ENCODE results near the gene MAGI1. TPM values are rescaled to one million over a fixed set of nuclear protein-coding genes. Genes with fewer than 3 reads are reported as not detected.

The MAGI1 gene
- total and polyA plus RNA-seq, 12 donors = 5.7 to 58.2 (median 37.7) TPM

- intact Hi-C loops (cut with DNase I) = no loop called here
- no peaks in the 10 kb centered on the region for H3K27me3 ChIP-seq
- ATAC-seq (no peak), DNase-seq (no peak)
- WGBS, 2 donors = 97 to 98% methylated on average over 1 of the region's 1 CpG
- no peak overlapping the region for H3K27ac ChIP-seq
- TF ChIP-seq CTCF (IDR thresholded peaks at IDR 0.05) = no peak
- H3K4me1 ChIP-seq = peaks cover 3 to 71% (median 34%) of the 10 kb centered on the region in 9 donors
- H3K4me3 ChIP-seq = no peak overlapping the region
- no peaks in the 10 kb centered on the region for H3K9me3 ChIP-seq
- no peaks in the 10 kb centered on the region for H3K36me3 ChIP-seq
Observed at GRCh38 chr3:65993134-65993900, 45.4 kb downstream of the MAGI1 start.

- H3K27me3 ChIP-seq = no peaks in the 10 kb centered on the region
- no peak overlapping the region for H3K27ac ChIP-seq
- 98 to 100% methylated on average over 1 of the region's 1 CpG for WGBS, 2 donors
- no peak for TF ChIP-seq CTCF (IDR thresholded peaks at IDR 0.05)
- ATAC-seq (no peak), DNase-seq (no peak)
- no peaks in the 10 kb centered on the region for H3K9me3 ChIP-seq
- no peaks in the 10 kb centered on the region for H3K36me3 ChIP-seq
- no peak overlapping the region for H3K4me3 ChIP-seq
- intact Hi-C loops (cut with DNase I) = no loop called here
- peaks cover 3 to 67% (median 34%) of the 10 kb centered on the region in 9 donors for H3K4me1 ChIP-seq
Observed at GRCh38 chr3:65992106-65992505, 46.6 kb downstream of the MAGI1 start.

GRCh38 chr3:65988411-65989180, 50.1 kb downstream of the MAGI1 start:
- 68 to 77% methylated on average over 5 of the region's 5 CpGs for WGBS, 2 donors
- Histone ChIP-seq H3K27ac (peak overlapping the region in 2 of 10 donors; percentile 4 to 17), H3K4me3 (no peak overlapping the region), H3K4me1 (peaks cover 0 to 66% (median 23%) of the 10 kb centered on the region in 9 donors), H3K36me3 (no peaks in the 10 kb centered on the region), H3K27me3 (no peaks in the 10 kb centered on the region), H3K9me3 (no peaks in the 10 kb centered on the region)
- intact Hi-C loops (cut with DNase I) = no loop called here
- DNase-seq (no peak), ATAC-seq (no peak)
- no peak for TF ChIP-seq CTCF (IDR thresholded peaks at IDR 0.05)

GRCh38 chr3:65986285-65986684, 52.4 kb downstream of the MAGI1 start:
- 38 to 65% methylated on average over 4 of the region's 4 CpGs for WGBS, 2 donors
- Histone ChIP-seq H3K4me1 (peaks cover 0 to 70% (median 23%) of the 10 kb centered on the region in 9 donors), H3K9me3 (no peaks in the 10 kb centered on the region), H3K27ac (peak overlapping the region in 4 of 10 donors; percentile 24 to 60 (median 42)), H3K36me3 (no peaks in the 10 kb centered on the region), H3K4me3 (no peak overlapping the region), H3K27me3 (no peaks in the 10 kb centered on the region)
- no peak for DNase-seq
- no peak for TF ChIP-seq CTCF (IDR thresholded peaks at IDR 0.05)
- intact Hi-C loops (cut with DNase I) = no loop called here
- peak in 4 of 8 donors; percentile 39 to 75 (median 62) for ATAC-seq
